WTC11 (cell line): Measurements from ENCODE around the gene SEMA4C. TPM values are rescaled to one million over a fixed set of nuclear protein-coding genes. Genes with fewer than 3 reads are reported as not detected.

Experiments used
- ATAC-seq: fragments of 200-7000 bp; cut with Tn5 transposase; 2 replicates; pipeline ENCODE4 v1.10.0; 2021; ENCODE audit warnings: mild to moderate bottlenecking, moderate library complexity
- CTCF ChIA-PET: fragments of 300-600 bp; sonication (Branson Sonifier 250); formaldehyde crosslinking; loops from one replicate; lab custom pipeline; 2021; ENCODE audit warnings: antibody characterized with exemption; lab: Charles Lee
- POLR2A ChIA-PET: fragments of 350-600 bp; sonication (Branson Sonifier 250); formaldehyde crosslinking; loops from one replicate; lab custom pipeline; 2021; ENCODE audit warnings: antibody characterized with exemption; lab: Charles Lee
- DNase-seq: peaks from one replicate; pipeline ENCODE4 v3.0.0; 2021; ENCODE audit warnings: low spot score
- H3K27ac Mint-ChIP-seq: 2 replicates; pipeline ENCODE4 v1.8.0; 2021; ENCODE audit warnings: mixed read lengths
- H3K27me3 Mint-ChIP-seq: 2 replicates; pipeline ENCODE4 v1.8.0; 2021; ENCODE audit warnings: low read depth, mild to moderate bottlenecking, moderate library complexity, mixed read lengths
- H3K36me3 Mint-ChIP-seq: 2 replicates; pipeline ENCODE4 v1.8.0; 2021; ENCODE audit warnings: mixed read lengths
- H3K4me1 Mint-ChIP-seq: 2 replicates; pipeline ENCODE4 v1.8.0; 2022; ENCODE audit warnings: mixed read lengths
- H3K4me3 Mint-ChIP-seq: 2 replicates; pipeline ENCODE4 v1.8.0; 2021; ENCODE audit warnings: mild to moderate bottlenecking, moderate library complexity, mixed read lengths
- H3K9me3 Mint-ChIP-seq: 2 replicates; pipeline ENCODE4 v1.8.0; 2021; ENCODE audit warnings: mixed read lengths
- ATF6 ChIP-seq: sonication (generic); formaldehyde crosslinking; IDR thresholded peaks from 2 replicates; pipeline ENCODE4 v1.8.1; 2023; ENCODE audit warnings: mild to moderate bottlenecking, missing genetic modification reagents
- CREM ChIP-seq: sonication (generic); formaldehyde crosslinking; IDR thresholded peaks from 2 replicates; pipeline ENCODE4 v1.8.1; 2022; ENCODE audit warnings: mild to moderate bottlenecking, missing genetic modification reagents, moderate library complexity
- E2F4 ChIP-seq: sonication (generic); formaldehyde crosslinking; IDR thresholded peaks from 2 replicates; pipeline ENCODE4 v1.8.1; 2022; ENCODE audit warnings: low read depth, mild to moderate bottlenecking, moderate library complexity, missing genetic modification reagents, borderline replicate concordance
- ELF4 ChIP-seq: sonication (generic); formaldehyde crosslinking; IDR thresholded peaks from 2 replicates; pipeline ENCODE4 v1.8.1; 2022; ENCODE audit warnings: low read depth, mild to moderate bottlenecking, moderate library complexity, missing genetic modification reagents
- FOXJ3 ChIP-seq: sonication (generic); formaldehyde crosslinking; IDR thresholded peaks from 2 replicates; pipeline ENCODE4 v1.9.0; 2021; ENCODE audit warnings: missing genetic modification reagents, mild to moderate bottlenecking, borderline replicate concordance
- GTF2I ChIP-seq: fragments of 250-450 bp; sonication (Bioruptor Pico); conservative IDR thresholded peaks from 2 replicates; pipeline ENCODE4 v1.4.0; 2021; ENCODE audit warnings: mild to moderate bottlenecking
- IRF2 ChIP-seq: sonication (generic); formaldehyde crosslinking; IDR thresholded peaks from 2 replicates; pipeline ENCODE4 v1.8.0; 2022; ENCODE audit warnings: low read depth, missing genetic modification reagents, borderline replicate concordance
- NFATC4 ChIP-seq: fragments of 250-450 bp; sonication (Bioruptor Pico); IDR thresholded peaks from 2 replicates; pipeline ENCODE4 v1.9.0; 2021; ENCODE audit warnings: mild to moderate bottlenecking
- NR3C1 ChIP-seq: sonication (generic); formaldehyde crosslinking; conservative IDR thresholded peaks from 2 replicates; pipeline ENCODE4 v1.8.1; 2023; ENCODE audit warnings: low read depth, mild to moderate bottlenecking, missing genetic modification reagents
- PRDM15 ChIP-seq: sonication (generic); formaldehyde crosslinking; IDR thresholded peaks from 2 replicates; pipeline ENCODE4 v1.8.0; 2022; ENCODE audit warnings: missing genetic modification reagents
- TCF7 ChIP-seq: sonication (generic); formaldehyde crosslinking; IDR thresholded peaks from 2 replicates; pipeline ENCODE4 v1.8.0; 2022; ENCODE audit warnings: mild to moderate bottlenecking, low read depth, missing genetic modification reagents, moderate library complexity
- TP53 ChIP-seq: sonication (generic); formaldehyde crosslinking; IDR thresholded peaks from 2 replicates; pipeline ENCODE4 v1.8.1; 2023; ENCODE audit warnings: mild to moderate bottlenecking, missing genetic modification reagents
- ZBTB43 ChIP-seq: sonication (generic); formaldehyde crosslinking; IDR thresholded peaks from 2 replicates; pipeline ENCODE4 v1.8.1; 2023; ENCODE audit warnings: mild to moderate bottlenecking, missing genetic modification reagents
- ZNF121 ChIP-seq: sonication (generic); formaldehyde crosslinking; IDR thresholded peaks from 2 replicates; pipeline ENCODE4 v1.8.0; 2023; ENCODE audit warnings: missing genetic modification reagents
- ZNF317 ChIP-seq: sonication (generic); formaldehyde crosslinking; IDR thresholded peaks from 2 replicates; pipeline ENCODE4 v1.8.1; 2023; ENCODE audit warnings: low read depth, mild to moderate bottlenecking, moderate library complexity, missing genetic modification reagents, borderline replicate concordance
- ZNF416 ChIP-seq: fragments of 250-450 bp; sonication (Bioruptor Pico); IDR thresholded peaks from 2 replicates; pipeline ENCODE4 v1.9.0; 2021; ENCODE audit warnings: mild to moderate bottlenecking, inconsistent platforms
- total RNA-seq: library from RNA; stranded (reverse); gene quantifications from 3 replicates; pipeline ENCODE4 v1.2.3, GENCODE V29; 2021
- TF ChIP-seq, protein P1 (sequence below): sonication (generic); formaldehyde crosslinking; IDR thresholded peaks from 2 replicates; pipeline ENCODE4 v1.8.1; 2023; ENCODE audit warnings: mild to moderate bottlenecking, missing genetic modification reagents, moderate library complexity
- TF ChIP-seq, protein P2 (sequence below): fragments of 250-450 bp; sonication (Bioruptor Pico); IDR thresholded peaks from 2 replicates; pipeline ENCODE4 v1.9.0; 2021; ENCODE audit warnings: moderate library complexity, mild to moderate bottlenecking, inconsistent platforms, borderline replicate concordance

SEMA4C gene
- total RNA-seq, 1 experiment from 2014 or later = 81.6 TPM

DNA sequence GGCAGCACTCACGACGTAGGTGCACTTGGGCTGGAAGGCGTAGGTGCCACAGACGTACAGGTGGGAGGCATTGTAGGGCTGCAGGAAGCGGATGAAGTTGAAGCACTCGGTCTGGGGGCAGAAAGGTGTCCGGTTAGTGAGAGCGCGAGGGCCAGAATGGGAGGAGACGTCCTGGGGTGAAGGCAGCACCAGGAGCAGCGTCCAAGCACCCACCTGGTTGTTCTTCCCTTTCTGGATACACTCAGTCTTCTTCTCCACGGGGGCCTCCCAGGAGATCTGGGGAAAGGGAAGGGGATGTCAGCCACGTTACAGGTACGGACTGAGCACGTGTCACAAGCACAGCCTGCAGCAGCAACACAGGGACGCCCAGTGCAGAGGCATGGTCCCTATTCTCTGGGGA lies 4.2 kb downstream of the SEMA4C start:
- no peaks in the 10 kb centered on the region for H3K9me3 Mint-ChIP-seq
- TF ChIP-seq IRF2 (CRISPR knock-in tag) (no peak), ZNF416 (no peak), PRDM15 (CRISPR knock-in tag) (no peak), E2F4 (CRISPR knock-in tag) (no peak), ZBTB43 (CRISPR knock-in tag) (no peak), GTF2I (CRISPR knock-in tag) (no peak), ATF6 (no peak), ZNF317 (CRISPR knock-in tag) (no peak), TP53 (CRISPR knock-in tag) (no peak), ELF4 (no peak), NFATC4 (CRISPR knock-in tag) (no peak), TCF7 (CRISPR knock-in tag) (no peak), NR3C1 (CRISPR knock-in tag) (no peak), CREM (no peak), FOXJ3 (CRISPR knock-in tag) (no peak), ZNF121 (CRISPR knock-in tag) (no peak)
- TF ChIP-seq, protein P1, sequence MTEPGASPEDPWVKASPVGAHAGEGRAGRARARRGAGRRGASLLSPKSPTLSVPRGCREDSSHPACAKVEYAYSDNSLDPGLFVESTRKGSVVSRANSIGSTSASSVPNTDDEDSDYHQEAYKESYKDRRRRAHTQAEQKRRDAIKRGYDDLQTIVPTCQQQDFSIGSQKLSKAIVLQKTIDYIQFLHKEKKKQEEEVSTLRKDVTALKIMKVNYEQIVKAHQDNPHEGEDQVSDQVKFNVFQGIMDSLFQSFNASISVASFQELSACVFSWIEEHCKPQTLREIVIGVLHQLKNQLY (CRISPR knock-in tag) = no peak
- TF ChIP-seq, protein P2, sequence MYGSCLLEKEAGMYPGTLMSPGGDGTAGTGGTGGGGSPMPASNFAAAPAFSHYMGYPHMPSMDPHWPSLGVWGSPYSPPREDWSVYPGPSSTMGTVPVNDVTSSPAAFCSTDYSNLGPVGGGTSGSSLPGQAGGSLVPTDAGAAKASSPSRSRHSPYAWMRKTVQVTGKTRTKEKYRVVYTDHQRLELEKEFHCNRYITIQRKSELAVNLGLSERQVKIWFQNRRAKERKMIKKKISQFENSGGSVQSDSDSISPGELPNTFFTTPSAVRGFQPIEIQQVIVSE (CRISPR knock-in tag) = no peak

More for the DNA sequence above, 4.2 kb downstream of the SEMA4C start:
- Mint-ChIP-seq H3K4me3 (no peak overlapping the region), H3K27ac (peak overlapping the region; percentile 74), H3K4me1 (peaks cover 12% of the 10 kb centered on the region), H3K27me3 (0 out of 2 replicates have a peak, but pooled peaks cover 1% of the 10 kb centered on the region), H3K36me3 (peaks cover 33% of the 10 kb centered on the region)
- no peak for DNase-seq
- no peak for ATAC-seq
- ChIA-PET POLR2A (no interaction called here), CTCF (no interaction called here)
